DMS53 (cell line): ENCODE data around the gene STAB2.

Source experiments
- DNase-seq: peaks from one replicate; lab custom pipeline; 2025; lab: John Stamatoyannopoulos, UW

Gene STAB2

GRCh38 chr12:103586791-103587370, at the start of gene STAB2:
Gene STAB2 (plus strand): TSS chr12:103587273. CDS start chr12:103587477, 204 bp downstream.
- DNase-seq: no peak

- no peak for DNase-seq
Measured at GRCh38 chr12:103538397-103538796, 48.7 kb upstream of the STAB2 start.

DNA sequence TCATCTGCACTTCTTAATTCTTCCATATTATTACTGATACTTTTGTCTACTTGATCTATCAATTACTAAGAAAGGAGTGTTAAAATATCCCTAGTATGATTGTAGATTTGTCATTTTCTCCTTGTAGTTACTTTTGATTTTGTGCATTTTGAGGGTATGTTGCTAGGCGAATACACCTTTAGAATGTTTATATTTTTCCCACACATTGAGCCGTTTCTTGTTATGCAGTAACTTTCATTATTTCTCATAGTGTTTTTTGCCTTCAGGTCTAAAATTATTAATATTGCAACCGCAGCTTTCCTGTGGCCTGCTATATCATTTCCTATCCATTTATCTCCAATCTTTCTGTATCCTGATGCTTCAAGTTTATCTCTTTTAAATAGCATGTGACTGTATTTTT, 46.8 kb upstream of the STAB2 start:
- no peak for DNase-seq

- DNase-seq: no peak
Measured at GRCh38 chr12:103542078-103542477, 45.0 kb upstream of the STAB2 start.

- DNase-seq: no peak
Measured at GRCh38 chr12:103546959-103547358, 40.1 kb upstream of the STAB2 start.

DNA sequence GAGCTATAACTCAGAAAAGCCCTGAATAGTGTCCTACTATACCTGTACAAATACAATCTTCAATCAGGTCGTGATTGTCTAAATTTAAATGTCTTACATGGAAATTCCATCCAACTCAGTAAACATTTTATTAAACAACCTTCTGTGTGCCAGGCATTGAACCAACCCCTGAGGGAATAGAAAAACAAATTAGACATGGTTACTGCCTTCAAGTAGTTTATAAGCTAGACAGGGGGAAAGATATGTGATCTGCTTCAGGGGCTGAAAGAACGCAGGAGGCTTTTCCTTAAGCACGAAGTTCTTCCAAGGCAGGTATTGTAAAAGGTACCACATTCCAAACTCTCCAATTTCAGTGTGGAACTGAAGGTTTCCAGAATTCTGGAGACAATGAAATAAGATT, 39.7 kb upstream of the STAB2 start:
- DNase-seq: no peak

- peak; percentile 47 for DNase-seq
Measured at GRCh38 chr12:103547929-103548328, 39.1 kb upstream of the STAB2 start.

GRCh38 chr12:103548622-103549601, 38.2 kb upstream of the STAB2 start:
- DNase-seq: peak; percentile 91

DNA sequence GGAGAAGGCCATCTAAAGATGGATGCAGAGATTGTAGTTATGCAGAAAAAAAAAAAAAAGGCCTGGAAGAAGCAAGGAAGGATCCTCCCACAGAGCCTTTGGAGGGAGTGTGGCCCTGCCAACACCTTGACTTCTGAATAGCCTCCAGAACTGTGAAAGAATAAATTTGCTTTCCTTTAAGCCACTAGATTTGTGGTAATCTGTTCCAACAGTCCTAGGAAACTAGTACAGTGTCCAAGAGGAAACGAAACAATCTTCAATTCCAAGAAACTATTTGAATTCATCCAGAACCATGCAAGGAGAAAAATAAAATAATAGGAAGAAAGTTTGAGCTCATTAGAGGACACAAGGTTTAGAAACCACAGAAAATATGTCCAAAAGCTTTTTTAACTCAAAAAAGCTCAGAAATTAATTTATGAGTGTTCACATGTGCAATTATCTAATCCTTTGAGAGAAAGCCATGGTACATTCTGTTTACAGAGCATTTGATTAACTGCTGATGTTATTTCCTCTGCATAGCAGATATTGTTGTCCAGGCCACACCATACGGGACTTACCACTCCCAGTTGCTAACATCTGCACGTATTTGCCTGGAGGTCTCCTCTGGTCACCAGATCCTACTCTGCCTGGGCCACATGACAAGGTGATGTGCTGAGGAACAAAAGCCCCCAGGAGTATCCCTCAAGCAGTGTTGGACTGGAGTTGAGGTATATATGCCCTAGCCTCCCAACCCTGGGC, 30.0 kb upstream of the STAB2 start:
- no peak for DNase-seq

GRCh38 chr12:103557628-103558010, 29.5 kb upstream of the STAB2 start:
- no peak for DNase-seq

DNA sequence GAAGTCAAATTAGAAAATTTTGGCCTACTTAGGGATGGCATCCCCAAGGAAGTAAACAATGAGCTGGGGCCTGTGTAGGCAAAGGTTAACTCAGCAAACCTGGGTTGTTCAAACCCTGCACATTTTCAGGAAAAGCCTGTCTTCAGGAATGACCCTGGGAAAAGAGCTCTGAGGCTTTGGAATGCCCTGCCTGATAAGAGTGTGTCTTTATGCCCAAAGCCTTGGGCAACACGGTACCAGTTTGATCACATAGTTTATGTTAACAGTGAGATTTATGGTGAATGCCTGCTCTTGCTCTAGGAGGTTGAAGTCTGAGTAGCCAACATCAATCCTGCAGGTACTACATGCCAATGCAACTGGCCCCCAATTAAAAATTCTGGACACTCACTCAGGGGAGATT, 28.2 kb upstream of the STAB2 start:
- DNase-seq: no peak

GRCh38 chr12:103560604-103561101, 26.4 kb upstream of the STAB2 start:
- DNase-seq: peak; percentile 87

- DNase-seq: peak; percentile 25
Measured at GRCh38 chr12:103561174-103561573, 25.9 kb upstream of the STAB2 start.

- no peak for DNase-seq
Measured at GRCh38 chr12:103566398-103566797, 20.7 kb upstream of the STAB2 start.

DNA sequence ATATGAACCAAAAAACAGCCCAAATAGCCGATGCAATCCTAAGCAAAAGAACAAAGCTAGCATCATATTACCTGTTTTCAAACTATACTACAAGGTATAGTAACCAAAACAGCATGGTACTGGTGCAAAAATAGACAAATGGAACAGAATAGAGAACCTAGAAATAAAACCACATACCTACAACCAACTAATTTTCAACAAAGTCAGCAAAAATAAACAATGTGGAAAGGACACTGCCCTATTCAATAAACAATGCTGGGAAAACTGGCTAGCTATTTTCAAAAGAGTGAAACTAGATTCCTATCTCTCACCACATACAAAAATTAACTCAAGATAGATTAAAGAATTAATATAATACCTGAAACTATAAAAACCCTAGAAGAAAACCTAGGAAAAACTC, 17.8 kb upstream of the STAB2 start:
- no peak for DNase-seq

DNA sequence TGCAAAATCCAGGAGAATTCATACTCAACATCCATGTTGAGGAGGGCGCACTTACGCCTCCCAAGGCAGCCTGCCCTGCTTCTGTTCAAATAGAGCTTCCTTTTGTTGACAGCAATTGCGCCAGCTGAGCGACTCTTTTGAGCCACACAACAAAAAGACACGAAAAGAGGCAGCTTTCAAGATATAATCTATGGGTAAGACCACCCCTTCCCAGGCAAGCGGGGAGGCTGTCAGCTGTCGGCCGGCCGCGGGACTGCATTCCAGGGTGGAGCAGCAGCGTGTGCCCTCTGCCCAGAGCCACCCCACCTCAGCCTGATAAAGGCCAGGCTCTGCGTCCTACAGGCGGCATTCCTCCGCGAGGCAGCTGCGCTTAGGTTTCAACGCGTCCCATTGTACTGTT, 15.8 kb upstream of the STAB2 start:
- DNase-seq: peak; percentile 97

DNA sequence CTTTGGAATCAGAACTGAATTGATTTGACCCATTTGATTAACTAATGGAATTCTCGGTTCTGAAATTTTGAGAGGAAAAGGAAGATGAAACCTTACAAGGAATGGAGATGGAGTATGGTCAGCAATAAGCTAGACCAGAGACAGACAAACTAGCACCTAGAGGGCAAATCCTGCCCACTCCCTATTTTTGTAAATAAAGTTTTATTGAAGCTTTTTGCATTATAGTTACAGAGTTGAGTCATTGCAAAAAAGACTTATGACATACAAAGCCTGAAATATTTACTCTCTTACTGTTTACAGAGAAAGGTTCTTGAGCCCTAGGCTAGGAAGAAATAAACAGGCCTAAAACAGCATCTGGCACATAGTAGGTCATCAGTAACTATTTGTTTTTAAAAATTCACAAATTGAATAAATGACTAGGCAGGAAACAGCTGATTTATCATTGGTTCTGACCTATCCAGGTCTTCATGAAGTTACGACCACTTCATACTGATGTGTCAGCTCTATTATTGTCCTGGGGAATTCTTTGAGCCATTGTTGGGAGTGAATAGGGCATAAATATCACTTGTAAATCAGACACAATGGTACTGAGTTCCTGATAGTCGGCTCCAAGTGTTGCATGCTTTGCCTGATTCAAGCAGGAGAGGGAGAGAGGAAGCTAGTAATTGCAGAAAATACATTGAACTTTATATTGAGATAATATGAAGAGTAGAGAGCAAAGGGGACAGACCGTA, 14.6 kb upstream of the STAB2 start:
- DNase-seq: peak; percentile 44

- DNase-seq: no peak
Measured at GRCh38 chr12:103573185-103573584, 13.9 kb upstream of the STAB2 start.

DNA sequence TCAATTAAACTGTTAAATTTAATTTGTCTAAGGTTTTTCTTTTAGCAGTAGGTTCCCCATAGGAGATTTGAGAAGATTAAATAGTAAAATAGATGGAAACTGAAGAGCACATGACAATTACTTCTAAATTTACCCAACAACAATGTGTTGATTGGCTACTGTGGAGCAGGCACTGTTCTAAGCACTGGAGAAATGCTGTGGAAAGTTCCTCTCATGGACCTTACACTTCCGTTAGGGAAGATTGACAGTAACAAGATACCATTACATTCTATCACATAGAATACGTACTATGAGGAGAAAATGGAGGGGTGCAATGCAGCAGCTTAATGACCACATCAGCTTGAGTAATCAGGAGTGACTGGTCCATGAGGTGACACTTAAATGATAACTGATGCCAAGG, 8.1 kb upstream of the STAB2 start:
- no peak for DNase-seq

DNA sequence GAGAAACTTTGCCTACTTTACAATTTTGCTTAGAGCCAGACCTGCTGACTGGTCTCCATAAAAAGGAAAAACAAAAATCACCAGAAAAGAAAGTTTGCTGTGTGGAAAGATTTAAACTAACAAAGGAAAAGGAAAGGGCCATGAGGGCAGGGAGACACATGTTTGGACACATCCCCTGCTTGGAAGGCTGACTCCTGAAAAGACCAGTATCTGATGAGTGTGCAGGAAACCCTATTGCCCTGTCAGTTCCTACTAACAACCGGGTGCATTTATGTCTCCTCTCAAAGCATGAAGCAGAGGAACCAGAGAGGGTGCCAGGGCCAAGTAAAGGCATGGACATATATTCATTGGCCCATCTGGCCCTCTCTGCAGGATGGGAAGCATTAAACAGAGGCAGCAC, 7.0 kb upstream of the STAB2 start:
- no peak for DNase-seq

GRCh38 chr12:103583008-103583407, 4.1 kb upstream of the STAB2 start:
- DNase-seq: no peak

GRCh38 chr12:103586132-103586531, 941 bp upstream of the STAB2 start:
- peak; percentile 39 for DNase-seq
